ENCODE results near the gene BRCA1. TPM values are rescaled to one million over a fixed set of nuclear protein-coding genes. Genes with fewer than 3 reads are reported as not detected.

BRCA1 gene
- total RNA-seq, 1 experiment from 2014 or later = 44.1 TPM

DNA sequence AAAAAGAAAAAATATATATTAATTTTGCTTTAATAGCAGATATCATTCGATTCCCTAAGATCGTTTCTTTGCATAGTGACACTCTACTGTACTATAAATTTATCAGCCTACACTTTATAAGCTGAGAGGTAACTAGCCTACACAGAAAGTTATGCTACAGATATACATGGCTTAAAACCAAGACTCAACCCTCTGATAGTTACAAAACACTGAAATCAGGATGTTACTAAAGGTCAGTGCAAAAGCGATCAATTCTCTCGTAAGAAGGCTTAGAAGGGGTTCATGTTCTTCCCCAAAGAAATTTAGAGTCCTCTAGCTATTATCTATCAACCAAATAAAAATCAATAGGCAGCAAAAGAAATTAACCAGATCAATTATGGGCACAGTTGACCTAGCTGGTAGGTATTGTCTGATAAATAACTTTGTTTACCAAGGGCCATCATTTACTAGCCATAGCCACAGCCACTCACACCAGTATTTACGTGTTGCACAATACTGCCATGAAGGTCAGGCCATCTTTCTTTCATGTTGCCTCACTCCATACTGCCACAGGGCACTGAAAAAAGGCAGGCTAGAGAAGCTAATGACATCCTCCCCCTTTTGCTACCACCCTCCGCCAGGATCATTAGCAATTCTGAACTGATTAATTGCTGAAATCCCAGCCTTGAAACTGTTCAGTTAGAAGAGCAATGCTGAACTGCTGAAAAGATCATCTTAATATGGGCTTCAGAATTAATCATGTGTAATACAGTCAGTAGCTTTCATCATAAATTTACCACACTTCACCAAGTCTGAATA is 56.4 kb downstream of the BRCA1 start:
- Histone ChIP-seq H3K4me1 (ENCODE audit: control insufficient read depth in 1 of 2, insufficient read depth in 2 of 2, low read length in 2 of 2) (no peaks in the 10 kb centered on the region), H4K20me1 (ENCODE audit: insufficient read depth) (no peaks in the 10 kb centered on the region), H3K79me2 (ENCODE audit: insufficient read depth, low read length) (no peaks in the 10 kb centered on the region), H3K36me3 (ENCODE audit: control insufficient read depth in 1 of 2, insufficient read depth in 2 of 2, low read length in 2 of 2) (peaks cover 6 to 14% of the 10 kb centered on the region in 2 experiments; a peak in 3 of 4 replicates), H3K27me3 (ENCODE audit: insufficient read depth, low read length) (no peaks in the 10 kb centered on the region), H3K9me3 (ENCODE audit: control insufficient read depth in 1 of 2, insufficient read depth in 1 of 2, low read depth in 1 of 2, low read length in 2 of 2) (no peaks in the 10 kb centered on the region), H3K4me3 (replicated peaks in 1 of 2; ENCODE audit: low read depth in 1 of 2, low read length in 2 of 2) (no peak overlapping the region), H3K9me2 (ENCODE audit: insufficient read depth) (no peaks in the 10 kb centered on the region), H3K27ac (ENCODE audit: low read depth, low read length) (no peak overlapping the region), H3K9ac (ENCODE audit: low read length) (no peak overlapping the region), H2AFZ (ENCODE audit: low read depth, low read length, poor library complexity, severe bottlenecking) (no peak overlapping the region), H3K4me2 (ENCODE audit: low read length) (no peak overlapping the region)
- RAD21 ChIA-PET (ENCODE audit: low non-redundant PET in 1 of 2, low total read pairs in 2 of 2, uncharacterized antibody in 2 of 2, unreplicated experiment in 2 of 2) = no interaction called here
- TF ChIP-seq RAD21 (IDR thresholded peaks at IDR 0.05; ENCODE audit: low read depth) = no peak
- TF ChIP-seq JUND (IDR thresholded peaks at IDR 0.05) = no peak
- TF ChIP-seq CBX3 (IDR thresholded peaks at IDR 0.05; ENCODE audit: low read depth) = no peak
- TF ChIP-seq POLR2AphosphoS5 (IDR thresholded peaks at IDR 0.05; ENCODE audit: low read depth, low read length) = no peak
- no peak for TF ChIP-seq FOSL1 (IDR thresholded peaks at IDR 0.05; ENCODE audit: low read depth)
- TF ChIP-seq SRF (IDR thresholded peaks at IDR 0.05; ENCODE audit: low read depth) = no peak
- no peak for TF ChIP-seq SIN3A (IDR thresholded peaks at IDR 0.05; ENCODE audit: low read depth)
- no peak for TF ChIP-seq ZFX (IDR thresholded peaks at IDR 0.05)
- no peak for TF ChIP-seq ELF1 (IDR thresholded peaks at IDR 0.05; ENCODE audit: borderline replicate concordance, low read depth)
- no TSS peak for BruUV-seq (replicated peaks)
- CTCF ChIA-PET = no interaction called here
- ATAC-seq (no peak), DNase-seq (ENCODE audit: low read depth, low spot score) (no peak)
- POLR2A ChIA-PET = no interaction called here
- intact Hi-C loops (cut with micrococcal nuclease) = no loop called here

DNA sequence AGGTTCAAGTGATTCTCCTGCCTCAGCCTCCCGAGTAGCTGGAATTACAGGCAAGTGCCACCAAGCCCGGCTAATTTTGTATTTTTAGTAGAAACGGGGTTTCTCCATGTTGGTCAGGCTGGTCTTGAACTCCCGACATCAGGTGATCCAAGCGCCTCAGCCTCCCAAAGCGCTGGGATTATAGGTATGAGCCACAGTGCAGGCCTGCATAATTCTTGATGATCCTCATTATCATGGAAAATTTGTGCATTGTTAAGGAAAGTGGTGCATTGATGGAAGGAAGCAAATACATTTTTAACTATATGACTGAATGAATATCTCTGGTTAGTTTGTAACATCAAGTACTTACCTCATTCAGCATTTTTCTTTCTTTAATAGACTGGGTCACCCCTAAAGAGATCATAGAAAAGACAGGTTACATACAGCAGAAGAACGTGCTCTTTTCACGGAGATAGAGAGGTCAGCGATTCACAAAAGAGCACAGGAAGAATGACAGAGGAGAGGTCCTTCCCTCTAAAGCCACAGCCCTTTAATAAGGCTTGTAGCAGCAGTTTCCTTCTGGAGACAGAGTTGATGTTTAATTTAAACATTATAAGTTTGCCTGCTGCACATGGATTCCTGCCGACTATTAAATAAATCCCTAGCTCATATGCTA is 62.1 kb downstream of the BRCA1 start:
- CTCF ChIA-PET = no interaction called here
- no peaks in the 10 kb centered on the region for H3K4me1 ChIP-seq (ENCODE audit: control insufficient read depth in 1 of 2, insufficient read depth in 2 of 2, low read length in 2 of 2)
- H3K4me2 ChIP-seq (ENCODE audit: low read length) = no peak overlapping the region
- H3K79me2 ChIP-seq (ENCODE audit: insufficient read depth, low read length) = no peaks in the 10 kb centered on the region
- TF ChIP-seq ZFX (IDR thresholded peaks at IDR 0.05) = no peak
- H3K27ac ChIP-seq (ENCODE audit: low read depth, low read length) = no peak overlapping the region
- no peaks in the 10 kb centered on the region for H3K9me2 ChIP-seq (ENCODE audit: insufficient read depth)
- RAD21 ChIA-PET (ENCODE audit: low non-redundant PET in 1 of 2, low total read pairs in 2 of 2, uncharacterized antibody in 2 of 2, unreplicated experiment in 2 of 2) = no interaction called here
- ATAC-seq = no peak
- H3K27me3 ChIP-seq (ENCODE audit: insufficient read depth, low read length) = no peaks in the 10 kb centered on the region
- POLR2A ChIA-PET = no interaction called here
- no peaks in the 10 kb centered on the region for H3K9me3 ChIP-seq (ENCODE audit: control insufficient read depth in 1 of 2, insufficient read depth in 1 of 2, low read depth in 1 of 2, low read length in 2 of 2)
- no peak overlapping the region for H3K4me3 ChIP-seq (replicated peaks in 1 of 2; ENCODE audit: low read depth in 1 of 2, low read length in 2 of 2)
- intact Hi-C loops (cut with micrococcal nuclease) = no loop called here
- no TSS peak for BruUV-seq (replicated peaks)
- H4K20me1 ChIP-seq (ENCODE audit: insufficient read depth) = no peaks in the 10 kb centered on the region
- DNase-seq (ENCODE audit: low read depth, low spot score) = no peak
- H2AFZ ChIP-seq (ENCODE audit: low read depth, low read length, poor library complexity, severe bottlenecking) = no peak overlapping the region
- H3K9ac ChIP-seq (ENCODE audit: low read length) = no peak overlapping the region
- peaks cover 9 to 11% of the 10 kb centered on the region in 2 experiments for H3K36me3 ChIP-seq (ENCODE audit: control insufficient read depth in 1 of 2, insufficient read depth in 2 of 2, low read length in 2 of 2)
